ENCODE measurements around the gene PEX14.
A peak's percentile ranks its signal among the peaks of the same experiment; 100 is the strongest.
"Not testable (repeated sequence)": the region's sequence is repeated elsewhere in the genome, so short reads cannot be mapped to it uniquely, and the experiment has no call there.

PEX14 gene

DNA sequence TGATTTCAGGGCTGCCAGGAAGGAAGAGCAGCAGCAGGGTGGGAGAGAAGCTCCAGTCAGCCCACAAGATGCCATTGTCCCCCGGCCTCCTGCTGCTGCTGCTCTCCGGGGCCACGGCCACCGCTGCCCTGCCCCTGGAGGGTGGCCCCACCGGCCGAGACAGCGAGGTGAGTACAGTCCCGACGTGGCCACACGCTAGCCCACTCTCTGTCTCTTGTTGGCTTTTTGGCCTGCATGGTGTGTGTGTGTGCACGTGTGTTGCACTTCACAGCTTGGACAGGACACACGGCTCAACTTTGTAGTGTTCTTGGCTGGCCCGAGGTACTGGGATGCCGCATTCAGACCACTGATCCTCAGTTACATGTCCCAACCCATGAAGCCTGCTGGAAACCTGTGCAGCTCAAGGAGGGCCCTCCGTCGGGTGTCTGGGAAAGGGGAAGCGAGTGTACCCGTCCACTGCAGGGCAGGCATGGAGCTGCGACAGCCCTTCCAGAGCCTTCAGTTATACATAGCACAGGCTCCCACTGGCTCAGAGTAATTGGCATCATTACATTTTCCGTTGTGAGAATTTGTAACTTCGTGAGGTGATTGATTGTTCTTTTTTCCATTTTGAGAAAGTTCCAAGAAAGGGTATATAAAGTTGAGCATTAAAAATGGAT is 24.5 kb upstream of the PEX14 start:
- DNase-seq (ENCODE audit: low read depth, low spot score), result no peak

DNA sequence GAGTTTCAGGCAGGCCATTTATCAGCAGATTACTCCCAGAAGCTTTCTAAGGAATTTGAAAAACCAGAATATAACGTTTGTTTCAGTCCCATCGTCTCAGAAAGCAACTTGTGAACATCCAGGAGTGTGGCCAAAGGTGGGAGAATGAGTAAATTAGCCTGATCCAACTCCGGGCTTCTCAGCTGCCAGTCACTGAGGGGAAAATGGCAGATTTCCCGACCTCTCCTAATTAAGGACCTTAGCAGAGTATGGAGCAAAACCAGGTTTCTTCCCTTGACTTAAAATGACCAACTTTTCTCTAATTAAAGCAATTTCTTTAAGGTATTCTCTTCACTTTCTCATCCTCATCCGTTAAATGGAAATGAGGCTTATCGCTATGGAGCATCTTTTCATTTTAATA is 23.9 kb upstream of the PEX14 start:
- DNase-seq (ENCODE audit: low read depth, low spot score), result no peak

DNA sequence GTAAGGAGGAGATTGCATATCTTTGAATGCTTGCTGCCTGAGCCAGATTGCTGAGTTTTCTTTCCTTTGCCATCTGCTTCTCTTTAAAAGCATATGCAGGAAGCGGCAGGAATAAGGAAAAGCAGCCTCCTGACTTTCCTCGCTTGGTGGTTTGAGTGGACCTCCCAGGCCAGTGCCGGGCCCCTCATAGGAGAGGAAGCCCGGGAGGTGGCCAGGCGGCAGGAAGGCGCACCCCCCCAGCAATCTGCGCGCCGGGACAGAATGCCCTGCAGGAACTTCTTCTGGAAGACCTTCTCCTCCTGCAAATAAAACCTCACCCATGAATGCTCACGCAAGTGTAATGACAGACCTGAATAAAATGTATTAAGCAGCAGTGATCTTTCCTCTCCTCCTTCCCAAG is 23.5 kb upstream of the PEX14 start:
- DNase-seq (ENCODE audit: low read depth, low spot score), result peak; percentile 45

DNA sequence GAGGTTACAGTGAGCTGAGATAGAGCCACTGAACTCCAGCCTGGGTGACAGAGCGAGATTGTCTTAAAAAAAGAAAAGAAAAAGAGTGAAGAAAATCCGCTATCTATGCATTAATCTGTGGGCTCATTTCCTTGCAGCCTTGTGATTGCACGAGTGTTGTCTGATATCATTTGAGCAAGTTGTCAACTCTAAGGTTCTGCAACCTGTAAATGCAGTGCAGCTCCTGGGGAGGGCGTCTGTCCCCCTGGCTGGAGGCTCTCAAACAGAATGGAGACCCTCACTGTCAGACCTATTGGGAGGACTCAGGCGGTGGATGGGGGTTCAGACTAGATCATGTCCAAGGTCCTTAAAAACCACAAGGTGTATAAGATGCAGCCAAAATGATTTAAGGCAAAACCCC is 18.7 kb upstream of the PEX14 start:
- DNase-seq (ENCODE audit: low read depth, low spot score), result no peak

DNA sequence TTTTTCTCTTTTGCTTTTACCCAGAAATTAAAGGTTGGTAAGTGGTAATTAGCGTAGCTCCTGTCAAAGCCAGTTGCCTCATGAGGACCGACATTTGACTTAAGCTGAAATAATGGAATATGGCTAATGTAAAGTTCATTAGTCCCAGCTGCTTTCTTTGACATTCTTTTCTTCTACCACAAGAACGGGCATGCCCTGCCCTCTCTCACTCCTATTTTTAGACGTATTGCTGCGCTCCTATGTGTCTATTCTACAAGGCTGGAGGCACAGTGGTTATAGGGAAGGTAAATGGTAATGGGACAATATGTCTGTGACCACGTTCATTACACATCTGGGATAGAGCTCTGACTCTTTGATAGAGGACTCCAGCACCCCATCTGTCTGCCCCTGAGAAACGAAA is 18.1 kb upstream of the PEX14 start:
- no peak for DNase-seq (ENCODE audit: low read depth, low spot score)

DNA sequence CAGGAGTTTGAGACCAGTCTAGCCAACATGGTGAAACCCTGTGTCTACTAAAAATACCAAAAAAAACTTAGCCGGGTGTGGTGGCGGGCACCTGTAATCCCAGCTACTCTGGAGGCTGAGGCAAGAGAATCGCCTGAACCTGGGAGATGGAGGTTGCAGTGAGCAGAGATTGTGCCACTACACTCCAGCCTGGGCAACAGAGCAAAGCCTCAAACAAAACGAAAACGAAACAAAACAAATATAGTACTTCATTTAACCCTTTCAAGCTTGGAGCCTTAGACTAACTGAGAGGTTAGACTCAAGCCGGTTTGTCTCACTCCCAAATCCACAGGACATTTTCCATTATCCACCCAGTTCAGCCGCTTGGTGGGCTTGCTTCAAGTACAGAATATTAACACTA is 17.3 kb upstream of the PEX14 start:
- DNase-seq (ENCODE audit: low read depth, low spot score), result not testable (repeated sequence)

DNA sequence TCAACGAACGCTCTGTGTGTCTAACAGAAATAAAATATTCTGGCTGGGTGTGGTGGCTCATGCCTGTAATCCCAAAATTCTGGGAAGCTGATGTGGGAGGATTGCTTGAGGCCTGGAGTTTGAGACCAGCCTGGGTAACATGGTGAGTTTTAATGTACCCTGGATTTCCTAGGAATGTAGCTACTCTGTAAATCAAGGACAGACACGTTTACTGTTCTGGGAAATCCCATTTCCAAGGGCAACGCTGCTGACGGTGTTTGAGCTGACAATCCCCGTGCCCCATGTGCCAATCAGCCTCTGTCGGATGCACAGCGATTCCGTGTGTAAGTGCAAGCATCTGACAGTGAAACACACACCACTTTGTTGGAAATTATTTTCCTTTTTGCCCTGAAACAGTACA is 16.9 kb upstream of the PEX14 start:
- no peak for DNase-seq (ENCODE audit: low read depth, low spot score)

DNA sequence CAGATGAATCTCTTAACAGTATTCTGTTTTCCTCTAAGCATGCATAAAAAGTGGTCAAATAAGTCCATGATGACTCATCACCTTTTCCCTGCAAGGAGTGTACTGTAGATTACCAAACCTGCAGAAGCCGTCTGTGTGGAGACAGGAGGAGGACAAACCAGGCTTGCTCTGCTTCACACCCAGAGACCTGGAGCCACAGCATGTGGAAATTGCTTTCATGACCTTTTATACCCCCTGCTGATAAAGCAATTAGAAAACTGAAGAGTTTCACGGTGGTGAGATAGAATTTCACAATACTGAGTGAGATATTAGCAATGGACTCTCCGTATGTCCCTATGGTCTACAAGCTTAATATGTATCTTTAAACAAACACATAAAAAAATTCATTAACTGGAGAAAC is 15.6 kb upstream of the PEX14 start:
- DNase-seq (ENCODE audit: low read depth, low spot score), result peak; percentile 23

DNA sequence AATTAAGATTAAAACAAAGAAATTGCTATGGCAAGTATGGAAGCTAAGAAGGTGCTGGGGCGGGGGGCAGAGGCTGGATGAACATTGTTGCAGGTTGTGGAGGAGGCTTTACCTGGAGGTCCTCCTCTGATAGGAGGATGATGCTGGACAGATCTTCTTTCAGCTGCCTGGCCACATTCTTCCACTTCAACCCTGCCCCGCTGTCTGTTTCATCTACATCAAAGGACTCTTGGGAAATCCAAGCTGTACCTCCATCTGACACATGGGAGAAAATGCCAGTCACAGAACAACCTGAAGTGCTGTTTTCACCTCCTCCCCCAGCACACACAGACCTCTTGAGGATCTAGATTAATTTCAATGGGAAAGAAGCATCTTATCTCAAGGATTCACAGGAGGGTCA is 7.7 kb upstream of the PEX14 start:
- DNase-seq (ENCODE audit: low read depth, low spot score), result no peak

DNA sequence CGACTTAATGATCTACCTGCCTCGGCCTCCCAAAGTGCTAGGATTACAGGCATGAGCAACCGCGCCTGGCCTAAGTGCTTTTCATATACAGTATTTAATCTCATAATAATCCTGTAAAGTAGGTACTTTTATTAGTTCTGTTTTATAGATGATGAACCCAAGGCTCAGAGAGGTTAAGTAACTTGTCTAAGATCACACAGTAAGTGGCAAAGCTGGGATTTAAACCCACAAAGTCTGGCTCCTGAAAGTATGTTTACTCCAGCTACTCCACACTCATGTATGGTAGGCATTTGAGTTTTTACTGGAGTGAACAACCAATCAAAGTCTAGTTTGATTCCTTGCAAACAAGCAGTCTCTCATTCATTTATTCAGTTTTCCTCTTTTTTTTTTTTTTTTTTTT is 4.7 kb upstream of the PEX14 start:
- no peak for DNase-seq (ENCODE audit: low read depth, low spot score)

DNA sequence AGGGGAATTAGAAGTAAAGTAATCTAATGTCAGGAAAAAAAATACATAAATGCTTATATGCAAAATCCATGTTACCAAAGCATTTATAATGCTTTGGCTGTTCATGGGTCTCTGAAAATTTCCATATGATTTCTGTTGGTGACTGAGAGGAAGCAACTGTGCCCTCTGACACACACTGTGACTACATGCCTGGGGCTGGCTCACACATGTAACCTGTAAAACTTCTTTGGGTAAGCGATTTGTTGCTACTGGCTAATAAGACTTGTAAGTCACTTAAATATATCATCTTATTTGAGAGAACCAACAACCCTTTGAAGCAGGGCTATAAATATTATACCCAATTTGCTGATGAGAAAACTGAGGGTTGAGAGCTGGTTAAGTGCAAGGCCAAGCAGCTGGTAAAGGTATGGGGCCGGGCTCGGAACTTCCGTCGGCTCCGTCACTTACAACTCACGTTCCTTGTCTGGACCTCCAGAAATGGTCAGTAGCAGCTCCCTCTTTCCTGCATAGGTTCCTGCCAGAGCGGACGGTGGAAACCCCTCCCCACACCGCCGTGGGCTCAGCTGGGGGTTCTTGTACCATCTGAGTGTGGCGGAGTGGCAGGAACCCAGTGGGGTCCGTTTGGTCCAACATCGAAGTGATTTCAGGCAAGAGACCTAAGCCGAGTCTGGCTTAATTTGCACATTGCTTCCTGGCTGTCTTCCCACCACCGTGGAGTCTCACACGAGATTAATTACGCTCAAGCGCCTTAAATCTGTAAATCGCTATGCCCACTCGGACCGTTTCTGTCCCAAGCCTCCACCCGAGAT is 3.1 kb upstream of the PEX14 start:
- DNase-seq (ENCODE audit: low read depth, low spot score), result peak; percentile 56

DNA sequence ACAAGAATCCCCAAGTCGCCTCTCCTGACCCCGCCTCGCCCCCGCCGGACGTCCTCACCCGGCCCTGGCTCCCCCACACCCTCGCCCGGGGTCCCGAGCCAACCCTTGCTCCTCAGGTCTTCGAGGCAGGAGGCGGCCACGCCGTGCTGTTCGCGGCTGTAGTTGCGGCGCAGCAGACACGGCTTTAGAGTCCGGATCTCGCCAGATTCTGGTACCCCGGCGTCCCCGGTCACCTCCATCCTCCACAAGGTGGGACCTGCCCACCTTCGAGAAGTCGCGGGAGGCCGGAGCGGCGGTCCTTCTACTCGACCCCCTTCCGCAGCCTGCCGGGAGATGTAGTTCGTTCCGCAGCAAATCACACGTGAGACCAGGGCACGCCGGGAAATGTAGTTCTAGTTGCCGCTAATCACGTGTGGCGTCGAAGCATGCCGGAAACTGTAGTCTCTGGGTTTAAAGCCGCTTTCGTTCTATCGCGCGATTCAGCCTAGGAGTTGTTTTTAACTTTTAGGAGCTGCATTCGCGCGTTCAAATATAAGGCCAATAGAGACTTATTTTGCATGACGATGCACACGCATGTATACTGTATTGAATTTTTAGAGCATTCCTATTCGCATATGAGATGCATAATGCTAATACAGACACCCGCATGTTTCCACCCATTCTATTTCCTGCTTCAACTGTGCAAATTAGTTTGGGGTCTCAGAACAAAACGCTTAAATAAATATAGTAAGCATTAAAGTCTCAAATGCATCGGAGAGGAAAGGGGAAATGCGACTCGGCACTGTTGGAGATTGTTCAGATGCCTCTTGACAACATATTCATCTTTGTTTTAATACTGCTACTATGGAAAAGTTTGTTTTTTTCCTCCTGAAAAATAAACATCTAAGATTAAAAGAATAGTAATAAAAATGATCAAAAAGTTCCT is 2.3 kb upstream of the PEX14 start, which contains the start of gene DFFA:
TSS of gene DFFA (minus strand) at position 310 of the 925 bp plus-strand sequence. CDS start at position 239, 71 bp downstream.
- DNase-seq (ENCODE audit: low read depth, low spot score), result peak; percentile 97

DNA sequence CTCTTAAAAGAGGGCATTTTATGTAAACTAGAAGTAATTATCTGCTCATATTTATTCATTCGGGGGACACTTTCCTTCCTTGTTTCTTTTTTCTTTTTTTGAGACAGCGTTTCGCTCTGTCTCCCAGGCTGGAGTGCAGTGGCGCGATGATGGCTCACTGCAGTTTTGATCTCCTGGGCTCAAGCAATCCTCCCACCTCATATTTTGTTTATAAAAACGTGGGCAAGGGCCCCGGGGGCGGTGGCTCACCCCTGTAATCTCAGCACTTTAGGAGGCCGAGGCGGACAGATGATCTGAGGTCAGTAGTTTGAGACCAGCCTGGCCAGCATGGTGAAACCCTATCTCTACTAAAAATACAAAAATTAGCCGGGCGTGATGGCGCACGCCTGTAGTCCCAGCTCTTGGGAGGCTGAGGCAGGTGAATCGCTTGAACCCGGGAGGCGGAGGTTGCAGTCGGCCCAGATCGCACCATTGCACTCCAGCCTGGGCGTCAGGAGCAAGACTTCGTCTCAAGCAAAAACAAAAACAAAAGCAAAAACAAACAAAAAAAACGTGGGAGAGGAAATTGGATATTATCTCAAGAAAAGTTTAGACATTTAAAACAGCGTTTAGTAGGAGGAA is 1.5 kb upstream of the PEX14 start:
- no peak for DNase-seq (ENCODE audit: low read depth, low spot score)

DNA sequence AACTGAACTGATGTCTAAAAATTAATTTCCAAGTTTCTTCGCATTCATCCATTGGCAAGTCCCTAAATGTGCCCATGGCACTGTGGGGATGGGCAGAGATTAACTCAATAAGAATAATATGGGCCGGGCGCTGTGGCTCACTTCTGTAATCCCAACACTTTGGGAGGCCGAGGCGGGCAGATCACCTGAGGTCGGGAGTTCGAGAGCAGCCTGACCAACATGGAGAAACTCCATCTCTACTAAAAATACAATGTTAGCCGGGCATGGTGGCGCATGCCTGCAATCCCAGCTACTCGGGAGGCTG is 489 bp upstream of the PEX14 start:
- not testable (repeated sequence) for DNase-seq (ENCODE audit: low read depth, low spot score)

DNA sequence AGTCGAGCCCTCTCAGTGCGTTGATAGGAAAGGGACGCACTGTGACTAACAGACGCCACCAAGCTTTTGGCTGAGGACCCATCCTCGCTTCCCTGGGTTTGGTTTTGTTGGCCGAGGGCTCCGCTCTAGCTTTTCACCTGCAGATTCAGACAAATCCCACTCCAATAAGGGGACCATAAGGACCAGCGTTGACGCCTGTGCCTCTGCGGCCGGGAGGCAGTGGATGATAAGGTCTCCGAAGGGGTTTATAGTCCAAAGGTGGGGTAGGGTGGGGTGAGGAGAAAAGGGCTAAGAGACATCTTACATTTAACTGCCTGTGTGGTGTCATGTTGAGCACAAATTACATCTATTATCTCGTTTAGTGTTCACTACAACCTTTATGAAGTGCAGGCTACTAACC is 760 bp downstream of the PEX14 start:
- no peak for DNase-seq (ENCODE audit: low read depth, low spot score)

DNA sequence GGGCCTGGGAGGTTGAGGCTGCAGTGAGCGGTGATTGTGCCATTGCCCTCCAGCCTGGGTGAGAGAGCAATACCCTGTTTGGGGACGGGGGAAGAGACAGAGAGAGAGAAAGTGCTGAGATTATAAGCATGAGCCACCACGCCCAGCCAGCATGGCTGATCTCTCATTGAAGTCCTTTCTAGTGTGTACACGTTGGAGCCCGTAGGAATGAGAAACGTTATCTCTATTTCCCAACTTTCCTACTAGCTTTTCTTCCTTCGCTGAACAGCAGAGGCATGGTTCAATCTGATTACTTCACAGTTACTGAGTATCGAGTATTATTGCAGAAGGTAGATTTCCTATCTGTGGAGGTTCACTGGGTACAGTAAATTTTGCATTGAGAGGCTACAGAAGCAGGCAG is 4.5 kb downstream of the PEX14 start:
- DNase-seq (ENCODE audit: low read depth, low spot score), result no peak

DNA sequence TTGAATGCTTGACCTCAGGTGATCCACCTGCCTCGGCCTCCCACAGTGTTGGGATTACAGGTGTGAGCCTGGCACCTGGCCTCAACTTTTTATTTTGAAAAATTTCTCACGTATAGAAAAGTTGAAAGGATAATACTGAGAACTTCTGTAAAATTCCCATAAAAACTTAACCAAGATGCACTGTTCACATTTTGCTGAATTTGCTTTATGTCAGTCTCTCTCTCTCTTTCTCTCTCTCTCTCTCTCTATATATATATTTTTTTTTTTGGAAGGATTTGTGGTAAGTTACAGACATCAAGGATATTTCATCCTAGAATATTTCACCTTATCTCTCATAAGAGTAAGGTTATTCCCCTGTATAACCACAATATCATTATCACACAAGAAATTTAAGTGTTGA is 5.9 kb downstream of the PEX14 start:
- no peak for DNase-seq (ENCODE audit: low read depth, low spot score)

DNA sequence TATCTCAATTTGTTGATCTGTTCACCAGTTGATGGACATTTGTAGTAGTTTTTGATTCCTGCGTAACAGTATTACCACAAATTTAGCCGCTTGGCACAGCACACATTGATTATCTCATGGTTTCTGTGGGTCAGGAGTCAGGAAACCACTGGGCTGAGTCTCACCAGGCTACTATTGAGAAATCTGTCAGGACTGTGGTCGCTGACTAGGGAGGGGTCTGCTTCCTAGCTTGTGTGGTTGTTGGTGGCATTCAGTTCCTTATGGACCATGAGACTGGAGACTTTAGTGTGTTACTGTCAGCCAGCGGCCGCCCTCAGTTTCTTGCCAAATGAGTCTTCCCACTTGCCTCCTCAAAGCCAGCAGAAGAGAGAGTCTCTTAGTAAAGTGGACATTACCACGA is 9.8 kb downstream of the PEX14 start:
- no peak for DNase-seq (ENCODE audit: low read depth, low spot score)

DNA sequence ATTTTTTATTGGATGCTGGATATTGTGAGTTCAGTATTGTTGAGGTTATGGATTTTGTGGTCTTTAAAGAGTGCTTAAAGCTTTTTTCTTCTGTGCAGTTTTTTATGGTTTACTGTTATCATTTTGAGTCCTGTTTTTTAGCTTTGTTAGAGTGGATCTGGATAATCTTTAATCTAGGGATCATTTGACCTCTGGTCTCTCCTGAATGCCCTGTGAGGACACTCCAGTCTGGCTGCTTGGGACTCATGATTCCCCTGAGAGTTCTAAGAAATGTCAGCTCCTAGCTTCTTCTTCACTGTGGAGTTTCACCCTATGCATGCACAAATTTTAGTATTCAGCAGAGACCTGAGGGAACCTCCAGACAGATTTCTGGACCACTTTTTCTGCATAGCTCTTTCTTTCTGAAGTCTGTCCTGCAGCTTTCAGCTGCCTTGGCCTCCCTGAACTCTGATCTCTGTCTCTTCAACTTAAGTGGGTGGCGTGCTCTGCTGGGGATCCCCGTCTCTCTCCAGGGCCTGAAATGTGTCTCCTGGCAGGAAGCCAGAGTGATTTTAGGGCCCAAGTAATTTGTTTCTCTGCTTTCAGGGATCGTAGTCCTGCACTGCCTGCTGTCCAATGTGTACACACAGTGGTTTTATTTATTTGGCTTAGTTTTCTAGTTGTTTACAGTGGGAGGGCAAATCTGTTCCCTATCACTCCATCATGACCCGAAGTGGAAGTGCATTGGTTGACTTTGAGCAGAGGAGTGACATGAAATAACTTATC is 14.7 kb downstream of the PEX14 start:
- no peak for DNase-seq (ENCODE audit: low read depth, low spot score)

DNA sequence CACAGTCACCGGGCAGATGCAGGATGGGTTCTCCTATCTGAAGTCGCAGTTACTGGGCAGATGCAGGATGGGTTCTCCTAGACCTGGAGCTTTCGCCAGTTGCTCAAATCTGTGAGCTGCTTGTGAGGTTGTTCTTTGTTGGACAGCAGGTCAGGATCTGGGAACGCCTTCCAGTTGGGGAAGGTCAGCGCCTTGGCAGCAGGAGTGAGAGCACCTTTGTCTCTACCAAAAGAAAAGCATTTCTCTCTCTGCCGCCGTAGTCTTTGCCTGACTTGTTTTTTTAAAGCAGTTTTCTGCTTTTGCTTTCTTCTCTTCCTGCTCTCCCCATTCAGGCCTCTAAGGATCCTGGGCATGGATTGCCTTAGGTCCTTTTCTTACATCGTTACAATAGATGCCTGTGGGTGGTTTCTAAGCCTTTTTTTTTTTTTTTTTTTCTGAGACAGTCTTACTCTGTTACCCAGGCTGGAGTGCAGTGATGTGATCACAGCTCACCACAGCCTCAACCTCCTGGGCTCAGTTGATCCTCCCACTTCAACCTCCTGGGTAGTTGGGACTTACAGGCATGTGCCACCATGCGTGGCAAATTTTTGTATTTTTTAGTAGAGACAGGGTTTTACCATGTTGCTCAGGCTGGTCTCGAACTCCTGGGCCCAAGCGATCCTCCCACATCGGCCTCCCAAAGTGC is 15.7 kb downstream of the PEX14 start:
- peak; percentile 39 for DNase-seq (ENCODE audit: low read depth, low spot score)

DNA sequence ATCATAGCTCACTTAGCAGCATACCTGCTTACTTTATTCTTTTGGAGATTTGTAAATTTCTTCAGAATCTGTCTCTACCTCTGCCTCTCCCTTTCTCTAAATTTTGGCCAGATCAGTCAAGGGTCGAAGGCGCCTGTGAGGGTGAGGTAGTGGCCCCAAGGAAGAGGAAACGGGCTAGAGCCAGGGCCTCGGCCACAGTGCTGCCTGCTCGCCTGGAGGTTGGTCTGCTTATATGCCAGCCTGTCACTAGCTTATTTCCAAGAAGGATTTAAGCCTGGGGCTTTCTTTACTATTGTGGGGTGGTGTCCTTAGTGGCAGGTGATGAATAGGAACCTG is 19.6 kb downstream of the PEX14 start:
- DNase-seq (ENCODE audit: low read depth, low spot score), result no peak

All from ELF-1 (cell line).